ENCODE results near the gene PDLIM7. TPM values are rescaled to one million over a fixed set of nuclear protein-coding genes. Genes with fewer than 3 reads are reported as not detected.

The PDLIM7 gene
- total and polyA plus RNA-seq, 2 of the 8 experiments (the other 6 are each of a cell fraction or from before 2014, with no cell fraction given) = 67.3 to 94.2 TPM

DNA sequence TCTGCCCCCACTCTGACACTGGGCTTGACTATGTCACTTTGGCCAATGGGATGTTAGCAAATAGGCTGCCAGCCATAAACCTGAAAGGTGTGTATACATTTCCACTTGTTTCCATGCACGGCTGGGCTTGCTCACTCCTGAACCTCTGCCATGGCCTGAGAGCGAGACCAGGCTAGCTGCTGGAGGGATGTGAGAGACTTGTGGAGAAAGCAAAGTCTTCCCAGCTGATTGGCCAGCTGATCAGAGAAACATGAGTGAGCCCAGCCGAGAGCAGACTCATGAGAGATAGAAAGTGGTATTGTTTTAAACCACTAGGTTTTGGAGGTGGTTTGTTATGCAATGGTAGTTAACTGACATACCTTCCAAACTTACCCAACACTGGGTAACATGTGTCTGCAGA lies 43.0 kb upstream of the PDLIM7 start:
- no peak overlapping the region for H3K9ac ChIP-seq (replicated peaks in 1 of 4; ENCODE audit: extremely low read depth in 1 of 4, low read depth in 3 of 4, low read length in 3 of 4)
- no peaks in the 10 kb centered on the region for H3K9me3 ChIP-seq (ENCODE audit: insufficient read depth in 2 of 2, low read depth in 1 of 2, low read length in 1 of 2)
- H3K18ac ChIP-seq (ENCODE audit: extremely low read depth, low read length) = no peak overlapping the region
- 0 out of 7 replicates have a peak, but pooled peaks cover 0 to 3% (median 0%) of the 10 kb centered on the region in 4 experiments for H3K4me1 ChIP-seq (replicated peaks in 1 of 4; ENCODE audit: control insufficient read depth in 3 of 4, insufficient read depth in 4 of 4, low read length in 3 of 4)
- peaks cover 0 to 51% of the 10 kb centered on the region in 2 experiments; a peak in 3 of 4 replicates for H3K79me2 ChIP-seq (ENCODE audit: control insufficient read depth in 1 of 2, insufficient read depth in 2 of 2, low read length in 2 of 2)
- no peak overlapping the region for H3K14ac ChIP-seq (ENCODE audit: insufficient read length)
- DNase-seq (ENCODE audit: low read depth in 1 of 2, low spot score in 2 of 2) (no peak), FAIRE-seq (no peak)
- no peaks in the 10 kb centered on the region for H3K27me3 ChIP-seq (replicated peaks in 1 of 4; ENCODE audit: control insufficient read depth in 3 of 4, extremely low read depth in 1 of 4, insufficient read depth in 3 of 4, low read length in 3 of 4)
- no peak overlapping the region for H2BK120ac ChIP-seq (replicated peaks; ENCODE audit: low read depth, low read length)
- H3K23ac ChIP-seq (ENCODE audit: insufficient read length) = no peak overlapping the region
- CTCF ChIA-PET (ENCODE audit: partially characterized antibody) = interaction anchor here (0.6 kb wide), 1 partner anchor 450 kb away, joined by 3 read pairs; no protein-coding TSS in a partner anchor
- WGBS, 2 experiments (ENCODE audit: extremely low coverage in 1 of 2, insufficient coverage in 1 of 2, insufficient read length in 1 of 2, insufficient replicate concordance in 2 of 2, low coverage in 1 of 2, low lambda C conversion rate in 2 of 2, missing lambda C conversion rate in 1 of 2) = 90% methylated on average over 3 of the region's 3 CpGs; no CpG with 5 or more reads in 1 of the 2 experiments
- H2BK15ac ChIP-seq (ENCODE audit: low read length) = no peak overlapping the region
- no peak overlapping the region for H3K4ac ChIP-seq (replicated peaks; ENCODE audit: insufficient read length, low read depth, low read length)
- H2AFZ ChIP-seq (ENCODE audit: low read length) = no peak overlapping the region
- no peak overlapping the region for H3K4me3 ChIP-seq (ENCODE audit: extremely low read depth in 1 of 4, insufficient read depth in 2 of 4, low read depth in 3 of 4, low read length in 4 of 4)
- H3K56ac ChIP-seq (replicated peaks; ENCODE audit: insufficient read length, low read depth, low read length) = no peak overlapping the region
- H4K8ac ChIP-seq (ENCODE audit: extremely low read depth, insufficient read depth, low read length) = no peak overlapping the region
- H2AK5ac ChIP-seq (ENCODE audit: low read depth, low read length) = no peak overlapping the region
- POLR2A ChIA-PET (ENCODE audit: partially characterized antibody) = interaction anchor here (1.4 kb wide), 1 partner anchor 15 kb away, joined by 4 read pairs; no protein-coding TSS in a partner anchor
- H2BK12ac ChIP-seq (ENCODE audit: low read depth, low read length) = no peak overlapping the region
- H4K20me1 ChIP-seq (replicated peaks in 1 of 2; ENCODE audit: control insufficient read depth in 1 of 2, insufficient read depth in 2 of 2, low read length in 2 of 2) = peaks cover 3 to 18% of the 10 kb centered on the region in 2 experiments
- no peak overlapping the region for H3K27ac ChIP-seq (ENCODE audit: low read depth, low read length)
- no peak overlapping the region for H4K91ac ChIP-seq (replicated peaks; ENCODE audit: insufficient read length, low read length)
- no peak overlapping the region for H3K4me2 ChIP-seq (ENCODE audit: insufficient read depth in 1 of 2, low read depth in 2 of 2, low read length in 2 of 2)
- peaks cover 14% of the 10 kb centered on the region for H3K79me1 ChIP-seq (ENCODE audit: low read depth, low read length)
- no peak overlapping the region for H2BK5ac ChIP-seq (ENCODE audit: low read depth, low read length)
- TF ChIP-seq TBP (IDR thresholded peaks at IDR 0.05; ENCODE audit: low read depth, low read length) = no peak
- TF ChIP-seq MAFK (IDR thresholded peaks at IDR 0.05; ENCODE audit: low read depth, low read length) = no peak
- H2BK20ac ChIP-seq (ENCODE audit: low read length) = no peak overlapping the region
- peaks cover 5 to 34% (median 22%) of the 10 kb centered on the region in 4 experiments; a peak in 7 of 8 replicates for H3K36me3 ChIP-seq (ENCODE audit: control insufficient read depth in 2 of 4, insufficient read depth in 4 of 4, low read length in 3 of 4)
- H4K5ac ChIP-seq (ENCODE audit: insufficient read length, low read depth, low read length) = no peak overlapping the region
- H3K23me2 ChIP-seq (ENCODE audit: low read depth, low read length) = no peaks in the 10 kb centered on the region

All from H1 (cell line).